NCI-H2227 treated with DMSO at 0.1 percent for 48 hours (cell line): ENCODE measurements around the gene MMD2.

ENCODE experiments used
- DNase-seq: peaks from one replicate; lab custom pipeline; 2025; lab: John Stamatoyannopoulos, UW

MMD2 gene

DNA sequence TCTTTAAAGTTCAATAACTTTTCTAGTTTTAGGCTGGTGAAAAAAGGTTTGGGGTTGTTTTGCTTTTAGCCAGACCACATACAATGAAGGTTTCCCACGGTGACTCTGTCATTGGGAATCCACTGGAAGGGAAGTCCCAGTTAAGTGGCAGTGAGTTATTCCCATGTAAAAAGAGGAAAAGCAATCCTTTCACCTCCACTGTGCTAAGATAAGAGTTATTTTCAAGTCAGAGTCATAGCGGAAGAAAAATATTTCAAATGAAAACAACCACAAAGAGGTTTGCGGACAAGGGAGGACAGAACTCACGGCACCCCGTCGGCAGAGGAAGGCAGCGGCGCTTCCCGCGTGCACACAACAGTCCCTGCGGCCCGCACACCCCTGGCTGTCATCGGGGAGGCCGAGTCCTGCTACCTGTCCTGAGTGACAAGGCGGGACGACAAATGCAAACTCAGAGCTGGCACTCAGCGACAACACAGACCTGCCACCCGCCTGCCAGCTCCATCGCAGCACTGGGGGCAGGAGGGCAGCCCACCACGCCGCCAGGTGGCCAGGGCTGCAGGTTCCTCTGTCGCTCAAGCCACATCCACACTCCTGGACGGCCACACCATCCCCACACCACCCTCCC is 87.8 kb downstream of the MMD2 start:
- no peak for DNase-seq

DNA sequence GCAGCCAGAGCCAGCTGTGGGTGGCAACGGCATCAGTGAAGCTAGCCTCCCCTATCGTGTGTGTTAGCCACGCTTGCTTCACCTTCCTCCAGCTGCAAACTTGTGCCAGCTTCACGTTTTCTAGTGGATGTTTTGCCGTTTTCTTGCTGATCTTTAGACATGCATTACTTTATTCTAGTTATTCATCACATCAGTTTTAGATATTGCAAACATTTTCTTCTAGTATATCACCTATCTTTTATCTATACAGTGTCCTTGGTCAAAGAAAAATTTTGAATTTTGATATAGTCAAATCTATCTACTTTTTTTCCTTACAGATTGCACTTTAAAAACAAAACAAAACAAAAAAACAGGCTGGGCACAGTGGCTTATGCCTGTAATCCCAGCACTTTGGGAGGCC is 90.5 kb downstream of the MMD2 start:
- DNase-seq = no peak

DNA sequence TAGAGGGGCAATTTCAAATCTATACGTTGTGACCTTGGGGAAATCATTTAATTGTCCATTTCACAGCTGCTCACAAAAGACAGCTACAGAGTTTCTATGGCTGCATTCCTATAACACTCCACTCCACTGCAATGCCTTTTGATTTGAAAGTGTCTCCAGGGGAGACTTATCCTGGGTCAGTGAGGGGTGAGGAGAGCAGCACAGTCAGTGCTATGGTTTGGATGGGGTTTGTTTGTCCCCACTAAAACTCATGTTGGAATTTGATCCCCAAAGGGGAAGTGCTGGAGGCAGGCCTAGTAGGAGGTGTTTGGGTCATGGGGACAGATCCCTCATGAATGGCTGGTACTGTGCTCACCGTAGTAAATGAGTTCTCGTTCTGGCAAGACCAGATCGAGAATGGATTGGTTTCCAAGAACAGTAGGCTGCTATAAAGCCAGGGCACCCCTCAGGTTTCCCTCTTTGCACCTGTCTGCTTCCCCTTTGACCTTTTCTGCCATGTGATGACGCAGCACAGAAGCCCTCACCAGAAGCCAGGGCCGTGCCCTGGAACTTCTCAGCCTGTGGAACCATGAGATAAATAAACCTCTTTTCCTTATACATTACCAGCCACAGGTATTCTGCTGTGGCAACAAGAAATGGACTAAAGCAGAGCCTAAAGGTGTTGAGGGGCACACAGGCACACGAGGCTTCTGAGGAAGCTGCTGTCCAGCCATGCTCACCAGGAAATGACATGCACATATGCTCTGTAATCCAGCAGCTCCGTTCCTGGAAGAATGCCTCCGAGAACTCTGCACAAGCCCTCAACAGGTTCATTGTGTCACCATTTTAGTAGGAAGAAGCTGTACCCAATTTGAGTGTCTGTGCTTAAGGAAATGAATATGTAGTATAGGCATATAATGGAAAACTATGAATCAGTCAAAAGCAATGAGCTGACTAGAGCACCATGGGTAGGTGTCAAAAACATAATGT is 92.2 kb downstream of the MMD2 start:
- DNase-seq = no peak

DNA sequence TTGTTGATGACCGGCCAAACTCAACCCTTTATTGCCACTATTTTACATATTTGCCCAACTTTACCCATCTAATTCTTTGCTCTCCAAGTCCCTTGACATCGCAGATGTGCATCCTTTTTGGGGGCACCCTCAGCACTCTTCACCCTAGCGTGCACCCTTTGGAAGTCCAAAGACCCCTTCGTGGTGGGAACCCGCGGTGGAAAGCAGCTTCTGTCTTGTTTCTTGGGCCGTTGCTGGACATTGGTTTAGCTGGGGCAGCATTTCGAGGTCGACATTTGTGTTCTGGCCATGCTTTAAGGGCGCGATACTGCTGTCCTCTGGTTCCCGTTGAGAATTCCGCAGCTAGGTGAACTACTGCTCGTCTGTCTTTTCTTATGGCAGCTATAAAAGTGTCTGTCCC is 96.8 kb downstream of the MMD2 start:
- no peak for DNase-seq

- DNase-seq = no peak
Measured at GRCh38 chr7:4861673-4862072, 97.3 kb downstream of the MMD2 start, which contains the start of gene PAPOLB. Gene PAPOLB (minus strand): TSS chr7:4862030. CDS start chr7:4861810, 220 bp downstream.

GRCh38 chr7:4861227-4861626 is 97.8 kb downstream of the MMD2 start:
- no peak for DNase-seq

DNA sequence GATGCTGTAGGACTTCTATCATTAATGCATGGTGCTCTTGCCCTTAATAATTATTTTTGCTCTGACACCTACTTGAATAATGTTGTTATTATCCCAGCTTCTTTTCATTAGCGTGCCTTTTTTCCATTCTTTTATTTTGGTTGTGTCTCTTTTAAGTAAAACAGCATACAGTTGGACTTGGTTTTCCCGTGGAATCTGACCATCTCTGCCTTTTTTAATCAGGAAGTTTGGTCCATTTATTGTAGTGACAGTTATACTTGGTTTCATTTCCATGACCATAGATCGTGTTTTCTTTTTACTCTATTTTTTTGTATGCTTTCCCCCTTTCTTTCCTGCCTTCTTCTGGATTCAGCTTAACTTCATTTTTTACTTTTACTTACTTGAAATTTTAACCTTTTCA is 101.8 kb downstream of the MMD2 start:
- no peak for DNase-seq

DNA sequence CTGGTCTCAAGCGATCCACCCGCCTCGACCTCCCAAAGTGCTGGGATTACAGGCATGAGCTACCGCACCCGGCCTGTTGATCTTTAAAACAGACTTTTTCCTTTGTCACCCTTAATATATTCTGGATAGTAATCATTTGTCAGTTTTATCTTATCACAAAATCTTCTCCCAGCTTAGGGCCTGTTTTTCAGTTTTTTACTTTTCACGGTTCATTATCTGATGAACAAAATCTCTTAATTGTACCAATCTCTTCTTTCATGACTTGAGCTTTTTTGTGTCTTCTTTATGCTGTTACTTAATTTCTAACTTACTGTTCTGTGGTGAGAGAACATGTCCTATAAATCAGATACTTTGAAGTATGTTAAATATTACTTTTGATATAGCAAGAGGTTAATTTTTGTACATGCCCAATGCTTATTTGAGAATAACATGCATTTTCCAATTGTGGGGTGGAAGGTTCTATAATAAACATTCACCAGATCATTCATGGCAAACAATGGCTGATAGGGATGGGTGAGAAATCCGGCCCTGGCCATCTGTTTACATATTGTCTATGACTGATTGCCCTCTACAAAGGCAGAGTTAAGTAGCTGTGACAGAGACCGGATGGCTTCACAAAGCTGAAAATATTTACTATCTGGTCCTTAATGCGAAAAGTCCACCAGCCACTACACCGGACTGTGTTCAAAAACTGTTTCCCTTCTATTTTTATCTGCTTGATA is 102.5 kb downstream of the MMD2 start:
- DNase-seq = no peak
